Activated naive CD4-positive, alpha-beta T cell treated with anti-CD3 and anti-CD28 coated beads, Interleukin-2, amount 50 U/mL, for 24 hours (primary cell): ENCODE results near the gene FZR1.

ENCODE experiments used
- H3K27ac Mint-ChIP-seq: one replicate; pipeline ENCODE4 v1.8.0; 2021; ENCODE audit warnings: mild to moderate bottlenecking, mixed read lengths
- H3K27me3 Mint-ChIP-seq: one replicate; pipeline ENCODE4 v1.8.0; 2021; ENCODE audit warnings: mixed read lengths
- H3K36me3 Mint-ChIP-seq: one replicate; pipeline ENCODE4 v1.8.0; 2021; ENCODE audit warnings: mixed read lengths
- H3K4me1 Mint-ChIP-seq: one replicate; pipeline ENCODE4 v1.8.0; 2021; ENCODE audit warnings: mixed read lengths
- H3K4me3 Mint-ChIP-seq: one replicate; pipeline ENCODE4 v1.8.0; 2021; ENCODE audit warnings: mild to moderate bottlenecking, mixed read lengths
- H3K9me3 Mint-ChIP-seq: one replicate; pipeline ENCODE4 v1.8.0; 2021; ENCODE audit warnings: mixed read lengths

Gene FZR1

DNA sequence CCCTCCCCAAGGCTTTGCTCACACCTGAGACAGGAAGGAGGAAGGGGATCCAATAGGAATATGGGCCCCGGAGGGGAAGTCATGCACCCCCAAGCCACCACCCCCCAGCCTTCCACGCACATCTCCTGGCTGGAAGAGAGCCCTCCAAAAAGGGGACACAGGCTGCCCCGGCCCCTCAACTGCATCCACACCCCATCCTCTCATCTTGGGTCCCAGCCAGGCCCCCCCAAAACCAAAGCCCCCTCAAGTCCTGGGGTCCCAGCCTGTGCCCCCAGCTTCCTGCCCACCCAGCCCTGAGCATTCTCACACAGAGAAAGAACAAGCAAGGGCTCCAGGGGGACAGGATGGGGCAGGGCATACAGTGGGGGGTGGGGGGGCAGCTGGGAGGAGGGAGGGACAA is 37.9 kb upstream of the FZR1 start:
- H3K27me3 Mint-ChIP-seq = no peaks in the 10 kb centered on the region
- H3K9me3 Mint-ChIP-seq = no peaks in the 10 kb centered on the region
- H3K36me3 Mint-ChIP-seq = no peaks in the 10 kb centered on the region
- H3K27ac Mint-ChIP-seq = no peak overlapping the region
- H3K4me3 Mint-ChIP-seq = no peak overlapping the region
- H3K4me1 Mint-ChIP-seq = no peaks in the 10 kb centered on the region

DNA sequence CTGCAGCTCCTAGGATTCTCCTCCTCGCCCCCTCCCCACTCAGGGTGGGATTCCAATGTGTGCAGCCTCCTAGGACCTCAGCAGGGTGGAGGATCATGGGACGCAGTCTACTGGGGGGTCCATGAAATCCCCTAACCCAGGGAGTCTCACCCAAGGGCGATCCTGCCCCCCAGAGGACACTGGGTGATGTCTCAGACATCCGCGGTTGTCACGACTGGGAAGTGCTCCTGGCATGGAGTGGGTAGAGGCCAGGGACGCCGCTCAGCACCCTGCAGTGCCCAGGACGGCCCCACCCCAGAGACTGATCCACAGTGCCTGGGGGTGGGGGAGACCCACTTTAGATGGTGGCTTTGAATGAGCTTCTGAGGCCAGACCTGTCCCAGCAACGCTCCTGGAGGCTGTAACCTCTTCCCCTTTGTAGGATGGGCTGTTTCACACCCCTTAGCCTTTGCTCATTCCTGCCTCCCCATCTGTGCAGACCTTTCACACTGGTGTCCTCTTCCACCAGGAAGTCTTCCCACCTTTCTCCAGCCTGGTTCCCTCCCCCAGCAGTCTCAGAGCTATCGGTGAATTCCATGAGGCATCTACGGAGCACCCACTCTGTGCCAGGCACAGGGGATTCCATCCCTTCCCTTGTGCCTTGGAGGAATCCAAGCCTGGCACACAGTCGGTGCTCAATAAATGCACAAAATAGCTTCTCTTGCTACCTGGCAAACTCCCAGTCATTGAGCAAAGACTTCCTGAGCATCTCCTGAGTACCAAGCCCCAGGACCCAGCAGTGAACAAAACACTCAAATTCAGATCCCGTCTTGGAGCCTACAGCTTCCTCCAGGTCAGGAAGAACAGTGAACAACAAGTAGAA is 36.2 kb upstream of the FZR1 start:
- H3K36me3 Mint-ChIP-seq = no peaks in the 10 kb centered on the region
- no peak overlapping the region for H3K27ac Mint-ChIP-seq
- no peaks in the 10 kb centered on the region for H3K9me3 Mint-ChIP-seq
- no peaks in the 10 kb centered on the region for H3K27me3 Mint-ChIP-seq
- H3K4me3 Mint-ChIP-seq = no peak overlapping the region
- H3K4me1 Mint-ChIP-seq = no peaks in the 10 kb centered on the region

DNA sequence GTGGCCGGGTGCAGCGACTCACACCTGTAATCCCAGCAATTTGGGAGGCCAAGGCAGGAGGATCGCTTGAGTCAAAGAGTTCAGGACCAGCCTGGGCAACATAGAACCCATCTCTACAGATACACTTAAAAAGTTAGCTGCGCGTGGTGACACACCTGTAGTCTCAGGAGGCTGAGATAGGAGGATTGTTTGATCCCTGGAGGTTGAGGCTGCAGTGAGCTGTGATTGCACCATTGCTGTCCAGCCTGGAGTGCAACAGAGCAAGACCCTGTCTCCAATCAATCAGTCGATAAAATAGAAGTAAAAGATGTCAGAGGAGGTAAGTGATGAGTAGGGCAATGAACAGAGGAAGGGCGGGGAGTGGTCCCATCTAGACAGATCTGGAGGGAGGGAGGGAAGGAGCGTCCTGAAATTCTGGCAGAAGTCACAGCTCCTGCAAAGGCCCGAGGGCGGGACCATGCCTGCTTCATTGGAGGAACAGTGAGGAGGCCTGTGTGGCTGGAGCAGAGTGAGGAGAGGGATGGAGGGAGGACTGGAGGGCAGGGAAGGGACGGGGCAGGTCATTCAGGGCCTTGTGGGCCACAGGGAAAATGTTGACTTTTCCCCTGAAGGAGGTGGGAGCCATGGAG is 35.5 kb upstream of the FZR1 start:
- no peak overlapping the region for H3K27ac Mint-ChIP-seq
- H3K36me3 Mint-ChIP-seq = no peaks in the 10 kb centered on the region
- H3K4me3 Mint-ChIP-seq = no peak overlapping the region
- H3K4me1 Mint-ChIP-seq = no peaks in the 10 kb centered on the region
- H3K9me3 Mint-ChIP-seq = no peaks in the 10 kb centered on the region
- no peaks in the 10 kb centered on the region for H3K27me3 Mint-ChIP-seq

DNA sequence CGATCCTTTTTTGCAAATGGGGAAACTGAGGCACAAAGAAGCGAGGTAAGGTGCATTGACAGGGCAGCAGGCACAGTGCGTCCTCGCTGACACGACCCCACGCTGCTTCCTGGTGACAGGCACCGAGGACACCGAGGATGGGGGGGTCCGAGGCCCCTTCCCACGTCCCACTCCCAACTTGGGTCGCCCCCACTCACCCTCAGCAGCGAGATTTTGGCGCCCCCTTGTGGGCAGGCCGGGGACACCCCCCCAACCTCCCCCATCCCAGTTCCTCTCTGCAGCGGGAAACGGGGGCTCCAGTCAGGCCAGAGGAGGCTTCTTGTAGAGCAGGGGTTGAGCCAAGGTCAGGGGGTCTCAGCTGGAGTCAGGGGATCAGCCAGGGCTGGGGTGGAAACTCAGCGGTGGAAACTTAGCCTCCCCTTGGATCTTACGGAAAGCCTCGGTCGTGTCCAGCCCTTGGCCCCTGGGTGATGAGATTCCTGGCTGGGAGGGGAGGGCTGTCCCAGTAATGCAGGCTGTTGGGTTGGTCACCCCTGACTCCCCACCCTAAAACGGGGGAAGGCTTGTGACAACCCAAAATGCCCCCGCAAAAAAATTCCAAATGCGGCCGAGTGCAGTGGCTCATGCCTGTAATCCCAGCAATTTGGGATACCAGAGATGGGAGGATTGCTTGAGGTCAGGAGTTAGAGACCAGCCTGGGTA is 34.0 kb upstream of the FZR1 start:
- Mint-ChIP-seq H3K27me3 (no peaks in the 10 kb centered on the region), H3K36me3 (no peaks in the 10 kb centered on the region), H3K9me3 (no peaks in the 10 kb centered on the region), H3K4me1 (no peaks in the 10 kb centered on the region), H3K4me3 (no peak overlapping the region), H3K27ac (no peak overlapping the region)

DNA sequence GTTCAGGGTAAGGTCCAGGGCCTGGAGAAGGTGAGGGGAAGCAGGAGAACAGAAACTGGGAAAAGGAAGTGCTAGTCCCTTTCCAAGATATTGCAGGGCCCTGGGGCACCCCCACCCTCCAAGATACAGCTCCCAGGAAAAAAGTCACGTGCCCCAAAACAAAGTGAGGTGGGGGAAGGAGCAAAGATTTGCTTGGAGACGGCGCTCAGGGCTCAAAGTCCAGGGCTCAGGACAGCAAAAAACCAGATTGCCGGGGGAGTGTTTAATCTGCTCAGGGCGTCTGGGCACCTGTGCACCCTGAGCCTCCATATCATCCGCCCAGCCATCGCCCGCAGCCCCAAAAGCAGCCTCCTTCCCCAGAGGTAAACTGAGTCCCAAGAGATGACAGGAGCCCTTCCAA is 32.1 kb upstream of the FZR1 start:
- Mint-ChIP-seq H3K27me3 (no peaks in the 10 kb centered on the region), H3K4me3 (no peak overlapping the region), H3K27ac (no peak overlapping the region), H3K9me3 (no peaks in the 10 kb centered on the region), H3K36me3 (no peaks in the 10 kb centered on the region), H3K4me1 (peaks cover 10% of the 10 kb centered on the region)

GRCh38 chr19:3474614-3475013 is 31.5 kb upstream of the FZR1 start:
- H3K4me3 Mint-ChIP-seq = no peak overlapping the region
- no peak overlapping the region for H3K27ac Mint-ChIP-seq
- H3K36me3 Mint-ChIP-seq = no peaks in the 10 kb centered on the region
- H3K4me1 Mint-ChIP-seq = peaks cover 10% of the 10 kb centered on the region
- no peaks in the 10 kb centered on the region for H3K9me3 Mint-ChIP-seq
- no peaks in the 10 kb centered on the region for H3K27me3 Mint-ChIP-seq

DNA sequence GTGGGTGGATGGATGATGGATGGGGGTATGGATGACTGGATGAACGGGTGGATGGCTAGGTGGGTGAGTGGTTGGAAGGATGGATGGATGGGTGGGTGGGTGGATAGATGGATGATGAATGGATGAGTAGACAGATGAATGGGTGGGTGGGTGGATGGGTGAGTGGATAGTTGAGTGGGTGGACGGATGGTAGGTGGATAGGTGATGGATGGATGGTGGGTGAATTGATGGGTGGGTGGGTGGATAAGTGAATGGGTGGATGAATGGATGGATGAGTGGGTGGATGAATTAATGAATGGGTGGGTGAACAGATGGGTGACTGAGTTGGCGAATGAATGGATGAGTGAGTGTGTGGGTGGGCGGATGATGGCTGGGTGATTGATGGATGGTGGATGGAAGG is 30.7 kb upstream of the FZR1 start:
- H3K4me1 Mint-ChIP-seq = peaks cover 10% of the 10 kb centered on the region
- H3K36me3 Mint-ChIP-seq = no peaks in the 10 kb centered on the region
- no peak overlapping the region for H3K27ac Mint-ChIP-seq
- no peaks in the 10 kb centered on the region for H3K9me3 Mint-ChIP-seq
- H3K27me3 Mint-ChIP-seq = no peaks in the 10 kb centered on the region
- no peak overlapping the region for H3K4me3 Mint-ChIP-seq

- Mint-ChIP-seq H3K27me3 (no peaks in the 10 kb centered on the region), H3K9me3 (no peaks in the 10 kb centered on the region), H3K27ac (no peak overlapping the region), H3K4me3 (no peak overlapping the region), H3K4me1 (peaks cover 10% of the 10 kb centered on the region), H3K36me3 (no peaks in the 10 kb centered on the region)
Observed at GRCh38 chr19:3476830-3477229, 29.3 kb upstream of the FZR1 start.

GRCh38 chr19:3477506-3477905 is 28.6 kb upstream of the FZR1 start:
- Mint-ChIP-seq H3K9me3 (no peaks in the 10 kb centered on the region), H3K36me3 (no peaks in the 10 kb centered on the region), H3K4me1 (peaks cover 10% of the 10 kb centered on the region), H3K27me3 (no peaks in the 10 kb centered on the region), H3K27ac (no peak overlapping the region), H3K4me3 (no peak overlapping the region)

DNA sequence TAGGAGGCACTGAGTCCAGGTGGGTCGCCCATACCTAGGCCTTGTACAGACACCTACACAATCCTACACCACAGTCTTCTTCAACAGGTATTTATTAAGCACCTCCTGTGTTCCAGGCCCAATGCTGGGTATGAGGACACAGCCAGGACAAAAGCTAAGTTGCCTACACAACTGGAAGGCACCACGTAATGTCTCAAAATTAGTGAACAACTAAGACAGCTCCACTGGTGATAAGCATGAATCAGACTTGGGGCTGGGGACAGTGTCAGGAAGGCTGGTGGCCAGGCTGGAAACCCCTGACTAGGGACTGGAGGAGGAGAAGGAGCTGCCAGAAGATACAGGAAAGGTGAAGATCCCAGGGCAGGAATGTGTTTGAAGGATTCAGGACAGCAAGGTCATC is 28.2 kb upstream of the FZR1 start:
- no peaks in the 10 kb centered on the region for H3K9me3 Mint-ChIP-seq
- H3K4me3 Mint-ChIP-seq = peak overlapping the region; percentile 28
- H3K4me1 Mint-ChIP-seq = peaks cover 10% of the 10 kb centered on the region
- H3K36me3 Mint-ChIP-seq = no peaks in the 10 kb centered on the region
- H3K27me3 Mint-ChIP-seq = no peaks in the 10 kb centered on the region
- no peak overlapping the region for H3K27ac Mint-ChIP-seq

- H3K4me1 Mint-ChIP-seq = peaks cover 10% of the 10 kb centered on the region
- H3K9me3 Mint-ChIP-seq = no peaks in the 10 kb centered on the region
- no peaks in the 10 kb centered on the region for H3K27me3 Mint-ChIP-seq
- no peak overlapping the region for H3K27ac Mint-ChIP-seq
- H3K36me3 Mint-ChIP-seq = no peaks in the 10 kb centered on the region
- peak overlapping the region; percentile 73 for H3K4me3 Mint-ChIP-seq
Observed at GRCh38 chr19:3478409-3479176, 27.5 kb upstream of the FZR1 start.

GRCh38 chr19:3479177-3479833 is 26.8 kb upstream of the FZR1 start:
- H3K4me3 Mint-ChIP-seq = no peak overlapping the region
- no peaks in the 10 kb centered on the region for H3K36me3 Mint-ChIP-seq
- no peaks in the 10 kb centered on the region for H3K27me3 Mint-ChIP-seq
- H3K4me1 Mint-ChIP-seq = peaks cover 10% of the 10 kb centered on the region
- no peak overlapping the region for H3K27ac Mint-ChIP-seq
- no peaks in the 10 kb centered on the region for H3K9me3 Mint-ChIP-seq

GRCh38 chr19:3479834-3480215 is 26.3 kb upstream of the FZR1 start:
- no peak overlapping the region for H3K4me3 Mint-ChIP-seq

DNA sequence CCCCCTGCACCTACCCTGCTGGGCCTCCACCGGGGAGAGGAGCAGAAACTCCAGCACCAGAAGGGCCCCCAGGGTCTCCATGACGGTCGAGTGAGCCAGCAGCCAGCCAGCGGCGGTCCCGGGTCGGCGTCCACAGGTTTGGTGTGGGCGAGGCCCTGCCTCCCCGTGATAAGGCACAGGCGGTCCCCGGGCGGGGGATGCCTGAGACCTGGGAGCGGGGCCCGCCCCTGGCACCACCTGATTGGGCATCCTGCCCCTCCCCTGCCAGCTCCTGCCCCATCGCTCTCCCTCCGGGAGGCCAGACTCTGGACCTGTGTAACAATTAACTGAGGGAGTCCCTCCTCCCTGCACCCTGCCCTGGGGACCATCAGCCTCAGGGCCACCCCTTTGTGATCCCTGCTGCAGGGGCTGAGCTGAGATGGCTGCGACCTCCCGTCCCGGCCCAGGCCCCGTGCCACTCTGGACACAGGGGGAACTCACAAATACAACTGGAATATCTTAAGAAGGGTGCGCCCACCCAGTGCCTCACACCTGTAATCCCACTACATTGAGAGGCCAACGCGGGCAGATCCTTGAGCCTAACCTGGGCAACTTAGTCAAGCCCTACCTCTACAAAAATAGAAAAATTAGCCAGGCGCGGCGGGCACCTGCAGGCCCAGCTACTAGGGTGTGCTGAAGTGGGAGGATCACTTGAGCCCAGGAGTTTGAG is 25.6 kb upstream of the FZR1 start, which contains the start of gene SMIM24:
TSS of gene SMIM24 (minus strand) at position 143 of the 709 bp plus-strand sequence. CDS start at position 81, 62 bp downstream.
- peaks cover 10% of the 10 kb centered on the region for H3K4me1 Mint-ChIP-seq
- H3K27ac Mint-ChIP-seq = no peak within 1 kb of the TSS
- H3K27me3 Mint-ChIP-seq = no peaks in the 10 kb centered on the region
- no peak within 1 kb of the TSS for H3K4me3 Mint-ChIP-seq
- H3K36me3 Mint-ChIP-seq = no peaks in the 10 kb centered on the region
- no peaks in the 10 kb centered on the region for H3K9me3 Mint-ChIP-seq

More at GRCh38 chr19:3479834-3480215, 26.3 kb upstream of the FZR1 start:
- no peaks in the 10 kb centered on the region for H3K9me3 Mint-ChIP-seq
- H3K4me1 Mint-ChIP-seq = peaks cover 10% of the 10 kb centered on the region
- H3K36me3 Mint-ChIP-seq = no peaks in the 10 kb centered on the region
- no peak overlapping the region for H3K27ac Mint-ChIP-seq
- no peaks in the 10 kb centered on the region for H3K27me3 Mint-ChIP-seq
